ENCODE data around the gene SLC43A3. TPM values are rescaled to one million over a fixed set of nuclear protein-coding genes. Genes with fewer than 3 reads are reported as not detected.

The SLC43A3 gene
- total RNA-seq, 1 experiment from 2014 or later: 21.4 TPM

- DNase-seq: peak; percentile 34
- Histone ChIP-seq H2BK20ac (ENCODE audit: low read depth, low read length, poor library complexity, severe bottlenecking) (no peak overlapping the region), H2AK5ac (ENCODE audit: insufficient read length, low read length) (no peak overlapping the region), H3K23ac (ENCODE audit: insufficient read length, low read depth, low read length) (no peak overlapping the region), H3K9me3 (ENCODE audit: control insufficient read depth, low read depth, low read length) (no peaks in the 10 kb centered on the region), H3K4me2 (ENCODE audit: insufficient read depth, insufficient read length, low read length) (peak overlapping the region; percentile 60), H3K27me3 (ENCODE audit: insufficient read depth, low read length) (peaks cover 3% of the 10 kb centered on the region; the same call in 1 of the 2 replicates), H4K8ac (replicated peaks; ENCODE audit: insufficient read length, low read depth, low read length) (no peak overlapping the region), H4K5ac (ENCODE audit: insufficient read length, low read depth, low read length) (no peak overlapping the region), H3K56ac (ENCODE audit: insufficient read length, low read depth, low read length) (no peak overlapping the region), H2BK12ac (ENCODE audit: insufficient read length, low read depth, low read length) (no peak overlapping the region), H3K23me2 (ENCODE audit: insufficient read length, low read depth, low read length, poor library complexity, severe bottlenecking) (peaks cover 6% of the 10 kb centered on the region), H3K4me1 (ENCODE audit: insufficient read depth, low read length) (peaks cover 2% of the 10 kb centered on the region; the same call in 1 of the 2 replicates), H2BK15ac (ENCODE audit: low read depth, low read length) (no peak overlapping the region), H2BK120ac (ENCODE audit: low read depth, low read length, poor library complexity, severe bottlenecking) (no peak overlapping the region), H3K9ac (ENCODE audit: extremely low read depth, insufficient read length, low read length) (no peak overlapping the region), H3K14ac (ENCODE audit: insufficient read depth, low read length) (peak overlapping the region; percentile 74; the same call in 1 of the 2 replicates), H2AFZ (ENCODE audit: low read length) (no peak overlapping the region), H3K79me1 (ENCODE audit: insufficient read depth, low read depth, low read length, poor library complexity, severe bottlenecking) (no peaks in the 10 kb centered on the region), H4K91ac (ENCODE audit: insufficient read length, low read depth, low read length) (no peak overlapping the region), H2BK5ac (ENCODE audit: insufficient read length, low read length) (no peak overlapping the region), H3K27ac (ENCODE audit: insufficient read length, low read depth, low read length) (no peak overlapping the region), H3K18ac (ENCODE audit: insufficient read length, low read depth, low read length) (no peak overlapping the region), H3K4ac (ENCODE audit: low read depth, low read length) (no peak overlapping the region), H4K20me1 (ENCODE audit: control insufficient read depth, insufficient read depth, insufficient read length) (no peaks in the 10 kb centered on the region), H3T11ph (ENCODE audit: low read length) (no peak overlapping the region), H3K79me2 (ENCODE audit: insufficient read depth, low read length) (no peaks in the 10 kb centered on the region)
- H3K9me3 Mint-ChIP-seq: no peaks in the 10 kb centered on the region
- TF ChIP-seq CTCF (conservative IDR thresholded peaks at IDR 0.05): no peak
- no CpG with 5 or more reads among the region's 16 CpGs for whole genome bisulfite sequencing (ENCODE audit: extremely low coverage, insufficient read length, low lambda C conversion rate)
- peaks cover 11 to 21% (median 19%) of the 10 kb centered on the region in 3 experiments for H3K36me3 Mint-ChIP-seq (ENCODE audit: insufficient read depth in 1 of 3, low read depth in 3 of 3)
- peaks cover 43% of the 10 kb centered on the region for H3K27me3 Mint-ChIP-seq (ENCODE audit: low read depth)
- peaks cover 27 to 32% of the 10 kb centered on the region in 2 experiments for H3K4me1 Mint-ChIP-seq
- H3K4me3 Mint-ChIP-seq: peak overlapping the region; percentile 68 to 83
- no peak overlapping the region for H3K27ac Mint-ChIP-seq
Observed at GRCh38 chr11:57426439-57426928, 437 bp downstream of the SLC43A3 start.

Measured in H9 (cell line).